NCI-H2227 treated with DMSO at 0.1 percent for 48 hours (cell line): ENCODE data around the gene PDE3A.

Experiments used
- DNase-seq: peaks from one replicate; lab custom pipeline; 2025; lab: John Stamatoyannopoulos, UW

PDE3A gene

DNA sequence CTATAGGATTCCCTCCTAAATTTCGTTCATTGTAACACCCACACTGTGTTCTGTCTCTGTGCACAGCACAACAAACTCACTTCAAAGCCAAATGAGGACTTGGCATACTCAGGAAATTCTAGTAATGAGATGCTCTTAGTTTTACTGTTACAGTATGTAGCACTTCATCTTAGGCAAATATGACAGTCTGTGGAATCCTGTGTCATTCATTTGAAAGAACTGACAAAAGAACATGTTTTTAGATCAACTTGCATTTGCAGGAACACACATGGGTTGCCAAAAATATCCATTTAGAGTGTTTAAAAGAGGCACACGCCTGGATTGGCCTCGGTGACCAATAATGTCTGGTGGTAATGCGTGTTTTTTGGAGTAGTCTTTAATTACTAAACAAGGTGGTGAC, 56.5 kb downstream of the PDE3A start:
- DNase-seq: no peak

DNA sequence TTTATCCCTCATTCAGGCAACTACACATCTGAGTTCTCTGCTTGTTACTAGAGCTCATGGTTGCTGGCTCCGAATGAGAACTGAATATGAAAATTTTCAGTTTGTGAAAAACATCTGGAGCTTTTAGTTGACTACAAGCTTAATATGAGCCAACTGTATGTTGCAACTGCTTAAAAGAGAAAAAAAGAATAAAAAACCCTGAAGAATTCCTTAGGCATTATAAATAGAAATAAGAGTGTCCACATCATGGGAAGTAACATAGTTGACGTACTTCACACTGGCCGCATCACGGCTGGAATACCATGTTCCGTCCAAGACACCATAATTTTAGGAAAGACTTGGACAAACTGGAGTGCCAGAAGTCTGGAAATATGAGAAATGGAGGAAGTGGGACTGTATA, 57.9 kb downstream of the PDE3A start:
- no peak for DNase-seq

DNA sequence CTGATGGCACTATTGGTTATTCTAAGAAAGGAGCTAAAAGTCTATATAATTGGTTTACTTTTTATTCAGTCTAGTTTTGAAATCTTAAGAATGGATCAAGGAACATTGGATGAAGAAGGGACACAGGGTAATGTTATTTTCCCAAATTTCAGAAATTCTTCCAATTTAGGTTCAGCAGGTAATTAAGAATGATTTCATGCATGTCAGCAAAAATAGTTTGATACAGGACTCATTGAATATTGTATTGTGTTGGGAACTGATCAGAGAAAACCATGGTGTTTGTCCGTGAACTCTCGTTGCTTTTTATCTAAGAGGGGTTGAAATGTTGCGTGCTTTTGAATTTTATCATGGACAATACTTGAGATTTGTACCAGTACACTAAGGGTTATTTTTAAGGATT, 58.6 kb downstream of the PDE3A start:
- no peak for DNase-seq

GRCh38 chr12:20429852-20430251, 61.5 kb downstream of the PDE3A start:
- DNase-seq: no peak

DNA sequence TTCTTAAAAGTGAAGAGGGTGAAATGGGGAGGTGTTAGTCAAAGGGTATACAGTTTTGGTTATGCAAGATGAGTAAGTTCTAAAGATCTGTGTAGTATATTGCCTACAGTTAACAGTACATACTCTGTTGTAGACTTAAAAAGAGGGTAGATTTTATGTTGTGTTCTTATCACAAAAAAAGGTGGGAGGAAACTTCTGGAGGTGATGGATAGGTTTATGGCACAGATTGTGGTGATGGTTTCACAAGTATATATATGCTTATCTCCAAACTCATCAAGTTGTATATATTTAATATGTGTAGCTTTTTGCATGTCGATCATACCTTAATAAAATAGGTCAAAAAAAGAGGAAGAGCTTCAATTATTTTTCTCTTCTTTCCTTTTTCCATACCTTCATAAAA, 64.0 kb downstream of the PDE3A start:
- no peak for DNase-seq

DNA sequence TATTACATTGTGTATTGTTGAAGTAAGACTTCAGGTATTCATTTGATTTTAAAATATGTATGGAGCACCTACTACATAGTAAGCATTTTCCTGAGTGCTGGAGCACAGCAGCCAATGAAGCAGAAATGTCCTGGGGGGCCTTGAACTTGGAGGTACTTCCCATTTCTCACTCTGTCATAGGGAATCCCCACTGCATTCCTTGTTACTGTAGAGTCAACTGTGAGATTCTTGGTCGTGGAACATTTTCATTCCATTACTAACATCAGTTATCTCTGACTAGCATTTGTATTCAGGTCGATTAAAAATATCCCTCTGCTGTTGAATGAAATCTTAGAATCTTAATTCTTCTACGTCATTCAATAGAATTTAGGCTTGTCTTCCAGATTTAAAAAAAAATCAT, 66.7 kb downstream of the PDE3A start:
- no peak for DNase-seq

GRCh38 chr12:20436316-20436715, 68.0 kb downstream of the PDE3A start:
- DNase-seq: no peak

DNA sequence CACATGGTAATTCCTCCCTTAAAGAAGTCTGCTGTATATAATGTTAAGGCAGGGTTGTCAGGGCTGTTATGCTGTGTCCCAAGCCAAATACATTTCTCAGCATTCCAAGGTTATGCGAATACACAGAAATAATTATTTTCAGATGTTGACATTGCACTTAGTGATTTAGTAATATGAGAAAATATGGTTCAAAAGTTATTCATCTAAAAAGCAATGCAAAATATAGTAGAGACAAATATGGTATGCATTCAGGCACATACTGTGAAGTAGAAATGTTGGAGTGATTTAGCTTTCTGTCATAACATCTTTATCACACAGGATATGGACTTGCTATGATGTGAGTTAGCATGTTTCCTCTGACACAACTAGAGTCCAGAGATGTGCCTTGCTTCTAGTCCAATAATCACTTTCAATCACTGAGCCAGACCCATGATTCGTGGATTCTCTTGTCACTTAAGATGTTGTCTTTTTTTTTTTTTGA, 70.0 kb downstream of the PDE3A start:
- DNase-seq: no peak

GRCh38 chr12:20439626-20440025, 71.3 kb downstream of the PDE3A start:
- DNase-seq: no peak

- DNase-seq: no peak
Observed at GRCh38 chr12:20440408-20440807, 72.1 kb downstream of the PDE3A start.

GRCh38 chr12:20442322-20442721, 74.0 kb downstream of the PDE3A start:
- DNase-seq: no peak

GRCh38 chr12:20443255-20443654, 74.9 kb downstream of the PDE3A start:
- DNase-seq: no peak

DNA sequence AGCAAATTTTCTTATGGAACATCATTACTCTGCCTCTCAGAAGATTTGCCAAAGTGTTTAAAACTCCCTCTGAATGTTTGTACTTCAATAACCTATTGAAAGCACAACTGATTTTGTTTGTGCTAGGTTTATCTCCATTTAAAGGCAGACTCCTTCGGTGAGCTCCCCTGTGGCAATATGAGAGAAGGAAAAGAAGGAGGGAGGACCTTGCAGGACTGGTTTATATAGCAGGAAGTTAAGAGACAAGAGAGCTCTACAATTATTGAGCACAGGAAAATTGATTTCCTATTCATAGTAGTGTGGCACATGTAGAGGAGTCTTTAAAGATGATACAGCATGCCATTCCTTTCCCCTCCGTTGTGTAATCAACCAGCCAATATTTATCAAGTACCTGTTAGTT, 75.5 kb downstream of the PDE3A start:
- DNase-seq: no peak

DNA sequence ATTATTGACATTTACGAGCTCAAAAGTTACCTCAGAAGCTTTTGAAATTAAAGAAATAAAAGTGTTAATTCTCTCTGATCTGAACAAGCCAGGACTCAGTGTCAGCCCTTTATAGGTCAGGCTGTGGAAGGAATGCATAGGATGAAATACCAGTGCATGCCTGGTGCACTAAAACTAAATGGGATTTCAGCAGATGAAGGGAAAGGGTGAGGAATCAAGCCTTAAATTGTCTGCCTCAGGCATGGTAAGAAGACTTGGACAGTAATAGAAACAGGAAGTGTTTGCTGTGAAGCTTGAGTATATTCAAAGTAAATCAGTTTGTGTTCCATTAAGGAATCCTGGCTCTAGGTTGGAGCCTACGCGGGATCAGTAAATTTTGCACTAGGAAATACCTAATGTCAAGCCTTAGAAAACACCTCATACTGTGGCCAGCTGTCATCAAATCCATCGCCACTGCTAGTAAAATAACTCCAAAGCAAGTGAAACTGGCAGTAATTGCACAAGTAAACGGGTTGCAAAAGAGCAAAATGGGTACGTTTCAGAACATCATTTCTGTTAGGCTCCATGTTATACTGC, 76.3 kb downstream of the PDE3A start:
- no peak for DNase-seq

DNA sequence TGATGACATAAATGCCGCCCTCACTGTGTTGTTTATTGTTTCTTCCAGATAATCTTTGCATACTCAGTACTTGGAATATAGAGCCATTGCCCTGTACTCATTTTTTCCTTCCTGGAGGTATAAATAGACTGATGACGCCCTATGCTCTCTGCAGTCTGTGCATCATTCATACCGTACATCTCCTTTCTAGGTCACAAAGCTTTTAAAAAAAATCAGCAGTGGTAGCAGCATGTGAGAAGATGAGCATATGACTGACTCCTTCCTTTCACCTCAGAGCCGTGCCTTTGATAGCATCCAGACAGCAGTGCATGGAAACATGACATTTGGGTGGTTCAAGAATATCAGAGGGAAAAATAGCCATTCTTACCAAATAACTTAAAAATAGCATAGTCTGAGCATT, 77.3 kb downstream of the PDE3A start:
- DNase-seq: no peak

DNA sequence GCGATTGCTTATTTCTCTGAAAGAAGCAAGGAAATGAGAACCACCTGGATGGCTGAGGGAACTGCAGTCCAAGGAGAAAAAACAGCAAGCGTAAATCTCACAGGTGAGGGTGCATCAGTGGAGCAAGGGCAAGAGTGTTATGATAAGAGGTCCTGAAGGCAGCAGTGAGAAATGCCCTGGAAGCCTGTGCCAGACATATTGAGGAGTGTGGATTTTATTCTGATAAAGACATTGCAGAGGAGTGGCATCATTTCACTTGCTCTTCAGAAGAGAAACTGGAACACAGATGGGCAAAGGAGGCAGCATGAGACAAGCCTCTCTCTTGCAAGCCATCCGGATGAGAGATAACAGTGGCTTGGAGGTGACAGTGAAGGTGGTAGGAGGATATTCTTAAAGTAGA, 78.5 kb downstream of the PDE3A start:
- no peak for DNase-seq

GRCh38 chr12:20448781-20449180, 80.4 kb downstream of the PDE3A start:
- no peak for DNase-seq

GRCh38 chr12:20450591-20451180, 82.3 kb downstream of the PDE3A start:
- no peak for DNase-seq

DNA sequence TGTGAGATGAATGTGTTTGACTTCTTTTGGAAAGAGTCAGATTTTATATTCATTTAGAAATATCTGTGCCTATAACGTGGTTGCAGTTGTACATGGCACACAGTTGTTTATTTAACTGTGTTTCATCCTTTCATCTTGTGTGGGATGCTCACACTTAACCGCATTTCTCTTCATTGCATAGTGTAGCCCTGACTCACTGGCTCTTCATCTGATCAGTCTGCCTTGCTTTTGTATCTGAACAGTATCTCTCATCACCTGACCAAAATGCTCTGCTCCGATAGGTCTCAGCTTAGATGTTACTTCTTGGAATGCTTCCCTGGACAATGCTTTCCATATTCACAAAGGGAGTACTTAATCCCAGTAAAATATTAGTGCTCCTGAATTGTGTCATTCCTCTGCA, 83.4 kb downstream of the PDE3A start:
- no peak for DNase-seq

- no peak for DNase-seq
Observed at GRCh38 chr12:20452496-20453010, 84.2 kb downstream of the PDE3A start.

- DNase-seq: no peak
Observed at GRCh38 chr12:20453756-20454310, 85.5 kb downstream of the PDE3A start.

DNA sequence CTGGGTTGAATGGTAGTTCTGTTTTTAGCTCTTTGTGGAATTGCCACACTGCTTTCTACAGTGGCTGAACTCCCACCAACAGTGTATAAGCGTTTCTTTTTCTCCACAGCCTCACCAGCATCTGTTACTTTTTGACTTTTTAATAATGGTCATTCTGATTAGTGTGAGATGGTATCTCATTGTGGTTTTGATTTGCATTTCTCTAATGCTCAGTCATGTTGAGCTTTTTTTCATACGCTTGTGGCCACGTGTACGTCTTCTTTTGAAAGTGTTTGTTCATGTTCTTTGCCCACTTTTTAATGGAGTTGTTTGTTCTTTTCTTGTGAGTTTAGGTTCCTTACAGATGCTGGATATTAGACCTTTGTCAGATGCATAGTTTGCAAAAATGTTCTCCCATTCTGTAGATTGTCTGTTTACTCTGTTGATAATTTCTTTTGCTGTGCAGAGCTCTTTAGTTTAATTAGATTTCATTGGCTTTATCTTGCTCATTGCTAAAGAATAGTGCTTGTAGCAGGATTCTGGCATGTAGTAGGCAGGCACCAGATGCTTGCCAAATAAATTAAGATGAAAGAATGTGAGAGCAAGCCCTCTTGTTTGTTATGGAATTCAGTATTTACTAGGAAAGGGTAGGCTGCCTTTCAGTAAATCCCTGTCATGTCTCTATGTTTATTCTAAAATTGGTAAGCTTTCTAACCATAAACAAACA, 86.8 kb downstream of the PDE3A start:
- DNase-seq: no peak

- no peak for DNase-seq
Observed at GRCh38 chr12:20457582-20457981, 89.2 kb downstream of the PDE3A start.
